HepG2 (cell line): ENCODE measurements around the gene EPO. TPM values are rescaled to one million over a fixed set of nuclear protein-coding genes. Genes with fewer than 3 reads are reported as not detected.

Source experiments
- DPF2 ChIP-seq: sonication (generic); formaldehyde crosslinking; IDR thresholded peaks from 2 replicates; pipeline ENCODE4 v1.4.0; 2020; ENCODE audit warnings: mild to moderate bottlenecking, low read depth, missing genetic modification reagents, borderline replicate concordance
- HOXD1 ChIP-seq: sonication (generic); formaldehyde crosslinking; IDR thresholded peaks from 2 replicates; pipeline ENCODE4 v1.5.0; 2020; ENCODE audit warnings: missing genetic modification reagents
- MYC ChIP-seq: sonication (generic); formaldehyde crosslinking; IDR thresholded peaks from 2 replicates; pipeline ENCODE4 v1.9.0; 2021; ENCODE audit warnings: missing genetic modification reagents, borderline replicate concordance
- NFKB2 ChIP-seq: sonication (generic); formaldehyde crosslinking; IDR thresholded peaks from 2 replicates; pipeline ENCODE4 v1.4.0; 2020; ENCODE audit warnings: missing genetic modification reagents, borderline replicate concordance
- NONO ChIP-seq, 2 experiments: fragments of 450-650 bp in 1 of 2; sonication (generic) in 1 of 2; formaldehyde crosslinking in 1 of 2; IDR thresholded peaks in 1 of 2; conservative IDR thresholded peaks in 1 of 2; 2 replicates each; pipeline versions ENCODE4 v1.6.1 to v1.8.0; 2017 to 2022; ENCODE audit warnings: mild to moderate bottlenecking in 1 of 2, missing genetic modification reagents in 1 of 2, moderate library complexity in 1 of 2
- SNAI1 ChIP-seq: sonication (generic); formaldehyde crosslinking; IDR thresholded peaks from 2 replicates; pipeline ENCODE4 v1.5.0; 2020; ENCODE audit warnings: mild to moderate bottlenecking, missing genetic modification reagents, borderline replicate concordance
- TCF12 ChIP-seq, 2 experiments: fragments of 450-650 bp in 1 of 2; sonication (generic) in 1 of 2; formaldehyde crosslinking in 1 of 2; IDR thresholded peaks; 2 replicates each; pipeline versions ENCODE4 v1.6.1 to v1.8.0; 2017 to 2022; ENCODE audit warnings: antibody characterized with exemption in 1 of 2, mild to moderate bottlenecking in 1 of 2, missing genetic modification reagents in 1 of 2, moderate library complexity in 1 of 2
- ZFX ChIP-seq: sonication (generic); formaldehyde crosslinking; IDR thresholded peaks from 2 replicates; pipeline ENCODE4 v1.4.0; 2020; ENCODE audit warnings: mild to moderate bottlenecking, low read depth, missing genetic modification reagents, moderate library complexity
- ZNF605 ChIP-seq: sonication (generic); formaldehyde crosslinking; IDR thresholded peaks from 2 replicates; pipeline ENCODE4 v1.8.0; 2022; ENCODE audit warnings: mild to moderate bottlenecking, missing genetic modification reagents
- ZSCAN20 ChIP-seq: sonication (generic); formaldehyde crosslinking; IDR thresholded peaks from 2 replicates; pipeline ENCODE4 v1.4.0; 2020; ENCODE audit warnings: missing genetic modification reagents, mild to moderate bottlenecking, borderline replicate concordance
- polyA plus RNA-seq, 8 experiments: library from polyadenylated mRNA; depleted of rRNA in 3 of 8; stranded (reverse) in 7 of 8; unstranded in 1 of 8; fragments of >200 nt; fragmentation: Illumina TruSeq in 4 of 8; extraction: Trizol in 4 of 8; gene quantifications; 2 replicates each; pipeline versions ENCODE4 v1.2.1 to v1.2.3, GENCODE V29; 2011 to 2016; ENCODE audit warnings: low read depth in 4 of 8, missing spikeins in 1 of 8, mixed read lengths in 1 of 8; ENCODE audit not compliant: insufficient read depth in 1 of 8
- total RNA-seq, 5 experiments: library from RNA; depleted of rRNA; stranded (reverse); fragments of >200 nt; fragmentation: Illumina TruSeq; extraction: Trizol; gene quantifications; 2 replicates each; pipeline ENCODE4 v1.2.3, GENCODE V29; 2016; ENCODE audit warnings: low read depth in 1 of 5
- TF ChIP-seq, protein P1 (sequence below): sonication (generic); formaldehyde crosslinking; IDR thresholded peaks from 2 replicates; pipeline ENCODE4 v1.4.0; 2020; ENCODE audit warnings: mild to moderate bottlenecking, missing genetic modification reagents
- TF ChIP-seq, protein P2 (sequence below): sonication (generic); formaldehyde crosslinking; IDR thresholded peaks from 2 replicates; pipeline ENCODE4 v1.4.0; 2020; ENCODE audit warnings: mild to moderate bottlenecking, missing genetic modification reagents
- TF ChIP-seq, protein P3 (sequence below): sonication (generic); formaldehyde crosslinking; IDR thresholded peaks from 2 replicates; pipeline ENCODE4 v1.4.0; 2020; ENCODE audit warnings: missing genetic modification reagents, borderline replicate concordance
- TF ChIP-seq, protein P4 (sequence below): sonication (generic); formaldehyde crosslinking; IDR thresholded peaks from 2 replicates; pipeline ENCODE4 v1.4.0; 2020; ENCODE audit warnings: missing genetic modification reagents, low read depth, mild to moderate bottlenecking, borderline replicate concordance
- TF ChIP-seq, protein P5 (sequence below): sonication (generic); formaldehyde crosslinking; IDR thresholded peaks from 2 replicates; pipeline ENCODE4 v1.8.0; 2022; ENCODE audit warnings: low read depth, missing genetic modification reagents

The EPO gene
- total and polyA plus RNA-seq, 2 of the 13 experiments (the other 11 are each of a cell fraction or from before 2014, with no cell fraction given) = 10.3 to 25.7 TPM

DNA sequence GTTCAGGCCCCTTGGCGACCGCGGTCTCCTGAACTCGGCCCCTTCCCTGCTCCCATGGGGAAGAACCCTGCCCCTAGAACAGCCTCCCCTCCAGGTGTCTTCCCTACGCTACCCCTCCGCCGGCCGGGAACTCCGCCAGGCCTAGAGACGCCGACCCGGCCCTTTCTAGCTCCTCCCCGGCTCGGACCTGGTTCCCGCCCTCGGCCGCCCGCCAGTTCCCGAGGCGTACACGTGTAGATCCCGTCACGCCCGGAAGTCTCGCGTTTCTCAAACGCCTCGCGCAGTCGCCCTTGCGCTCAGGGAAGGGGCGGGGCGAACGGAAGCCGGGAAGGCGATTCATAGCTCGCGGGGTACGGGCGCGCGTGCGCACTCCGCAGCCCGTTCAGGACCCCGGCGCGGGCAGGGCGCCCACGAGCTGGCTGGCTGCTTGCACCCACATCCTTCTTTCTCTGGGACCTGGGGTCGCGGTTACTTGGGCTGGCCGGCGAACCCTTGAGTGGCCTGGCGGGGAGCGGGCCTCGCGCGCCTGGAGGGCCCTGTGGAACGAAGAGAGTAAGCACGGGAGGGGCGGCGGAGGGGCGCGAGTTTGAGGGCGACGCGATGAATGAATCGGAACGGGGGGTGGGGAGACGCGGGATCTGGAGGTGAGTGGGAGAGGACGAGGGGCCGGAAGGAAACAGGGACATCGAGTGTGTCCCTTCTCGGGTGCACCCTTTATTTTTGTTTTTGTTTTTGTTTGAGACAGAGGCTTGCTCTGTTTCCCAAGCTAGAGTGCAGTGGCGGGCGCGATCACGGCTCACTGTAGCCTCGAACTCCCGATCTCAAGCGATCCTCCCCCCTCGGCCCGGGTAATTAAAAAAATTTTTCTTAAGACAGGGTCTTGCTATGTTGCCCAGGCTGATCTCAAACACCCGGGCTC lies 14.3 kb upstream of the EPO start, which contains the start of gene POP7 (continued):
- TF ChIP-seq, protein P1, sequence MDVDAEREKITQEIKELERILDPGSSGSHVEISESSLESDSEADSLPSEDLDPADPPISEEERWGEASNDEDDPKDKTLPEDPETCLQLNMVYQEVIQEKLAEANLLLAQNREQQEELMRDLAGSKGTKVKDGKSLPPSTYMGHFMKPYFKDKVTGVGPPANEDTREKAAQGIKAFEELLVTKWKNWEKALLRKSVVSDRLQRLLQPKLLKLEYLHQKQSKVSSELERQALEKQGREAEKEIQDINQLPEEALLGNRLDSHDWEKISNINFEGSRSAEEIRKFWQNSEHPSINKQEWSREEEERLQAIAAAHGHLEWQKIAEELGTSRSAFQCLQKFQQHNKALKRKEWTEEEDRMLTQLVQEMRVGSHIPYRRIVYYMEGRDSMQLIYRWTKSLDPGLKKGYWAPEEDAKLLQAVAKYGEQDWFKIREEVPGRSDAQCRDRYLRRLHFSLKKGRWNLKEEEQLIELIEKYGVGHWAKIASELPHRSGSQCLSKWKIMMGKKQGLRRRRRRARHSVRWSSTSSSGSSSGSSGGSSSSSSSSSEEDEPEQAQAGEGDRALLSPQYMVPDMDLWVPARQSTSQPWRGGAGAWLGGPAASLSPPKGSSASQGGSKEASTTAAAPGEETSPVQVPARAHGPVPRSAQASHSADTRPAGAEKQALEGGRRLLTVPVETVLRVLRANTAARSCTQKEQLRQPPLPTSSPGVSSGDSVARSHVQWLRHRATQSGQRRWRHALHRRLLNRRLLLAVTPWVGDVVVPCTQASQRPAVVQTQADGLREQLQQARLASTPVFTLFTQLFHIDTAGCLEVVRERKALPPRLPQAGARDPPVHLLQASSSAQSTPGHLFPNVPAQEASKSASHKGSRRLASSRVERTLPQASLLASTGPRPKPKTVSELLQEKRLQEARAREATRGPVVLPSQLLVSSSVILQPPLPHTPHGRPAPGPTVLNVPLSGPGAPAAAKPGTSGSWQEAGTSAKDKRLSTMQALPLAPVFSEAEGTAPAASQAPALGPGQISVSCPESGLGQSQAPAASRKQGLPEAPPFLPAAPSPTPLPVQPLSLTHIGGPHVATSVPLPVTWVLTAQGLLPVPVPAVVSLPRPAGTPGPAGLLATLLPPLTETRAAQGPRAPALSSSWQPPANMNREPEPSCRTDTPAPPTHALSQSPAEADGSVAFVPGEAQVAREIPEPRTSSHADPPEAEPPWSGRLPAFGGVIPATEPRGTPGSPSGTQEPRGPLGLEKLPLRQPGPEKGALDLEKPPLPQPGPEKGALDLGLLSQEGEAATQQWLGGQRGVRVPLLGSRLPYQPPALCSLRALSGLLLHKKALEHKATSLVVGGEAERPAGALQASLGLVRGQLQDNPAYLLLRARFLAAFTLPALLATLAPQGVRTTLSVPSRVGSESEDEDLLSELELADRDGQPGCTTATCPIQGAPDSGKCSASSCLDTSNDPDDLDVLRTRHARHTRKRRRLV (CRISPR knock-in tag) = peak; percentile 63
- TF ChIP-seq TCF12 (IDR thresholded peaks at IDR 0.05) (no peak), TCF12 (CRISPR knock-in tag; IDR thresholded peaks at IDR 0.05) (peak; percentile 92), HOXD1 (CRISPR knock-in tag) (peak; percentile 15; the same call in 1 of the 2 replicates), ZSCAN20 (CRISPR knock-in tag) (no peak), NONO (IDR thresholded peaks at IDR 0.05) (no peak), NONO (CRISPR knock-in tag; conservative IDR thresholded peaks at IDR 0.05) (peak; percentile 84), ZFX (CRISPR knock-in tag) (peak; percentile 97), MYC (CRISPR knock-in tag) (peak; percentile 88; the same call in 1 of the 2 replicates), NFKB2 (peak; percentile 34; the same call in 1 of the 2 replicates), ZNF605 (CRISPR knock-in tag) (peak; percentile 93), DPF2 (CRISPR knock-in tag) (no peak), SNAI1 (CRISPR knock-in tag) (peak; percentile 82; the same call in 1 of the 2 replicates)
- TF ChIP-seq, protein P2, sequence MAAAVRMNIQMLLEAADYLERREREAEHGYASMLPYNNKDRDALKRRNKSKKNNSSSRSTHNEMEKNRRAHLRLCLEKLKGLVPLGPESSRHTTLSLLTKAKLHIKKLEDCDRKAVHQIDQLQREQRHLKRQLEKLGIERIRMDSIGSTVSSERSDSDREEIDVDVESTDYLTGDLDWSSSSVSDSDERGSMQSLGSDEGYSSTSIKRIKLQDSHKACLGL = peak; percentile 79; the same call in 1 of the 2 replicates
- TF ChIP-seq, protein P3, sequence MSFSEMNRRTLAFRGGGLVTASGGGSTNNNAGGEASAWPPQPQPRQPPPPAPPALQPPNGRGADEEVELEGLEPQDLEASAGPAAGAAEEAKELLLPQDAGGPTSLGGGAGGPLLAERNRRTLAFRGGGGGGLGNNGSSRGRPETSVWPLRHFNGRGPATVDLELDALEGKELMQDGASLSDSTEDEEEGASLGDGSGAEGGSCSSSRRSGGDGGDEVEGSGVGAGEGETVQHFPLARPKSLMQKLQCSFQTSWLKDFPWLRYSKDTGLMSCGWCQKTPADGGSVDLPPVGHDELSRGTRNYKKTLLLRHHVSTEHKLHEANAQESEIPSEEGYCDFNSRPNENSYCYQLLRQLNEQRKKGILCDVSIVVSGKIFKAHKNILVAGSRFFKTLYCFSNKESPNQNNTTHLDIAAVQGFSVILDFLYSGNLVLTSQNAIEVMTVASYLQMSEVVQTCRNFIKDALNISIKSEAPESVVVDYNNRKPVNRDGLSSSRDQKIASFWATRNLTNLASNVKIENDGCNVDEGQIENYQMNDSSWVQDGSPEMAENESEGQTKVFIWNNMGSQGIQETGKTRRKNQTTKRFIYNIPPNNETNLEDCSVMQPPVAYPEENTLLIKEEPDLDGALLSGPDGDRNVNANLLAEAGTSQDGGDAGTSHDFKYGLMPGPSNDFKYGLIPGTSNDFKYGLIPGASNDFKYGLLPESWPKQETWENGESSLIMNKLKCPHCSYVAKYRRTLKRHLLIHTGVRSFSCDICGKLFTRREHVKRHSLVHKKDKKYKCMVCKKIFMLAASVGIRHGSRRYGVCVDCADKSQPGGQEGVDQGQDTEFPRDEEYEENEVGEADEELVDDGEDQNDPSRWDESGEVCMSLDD = peak; percentile 17; the same call in 1 of the 2 replicates
- TF ChIP-seq, protein P4, sequence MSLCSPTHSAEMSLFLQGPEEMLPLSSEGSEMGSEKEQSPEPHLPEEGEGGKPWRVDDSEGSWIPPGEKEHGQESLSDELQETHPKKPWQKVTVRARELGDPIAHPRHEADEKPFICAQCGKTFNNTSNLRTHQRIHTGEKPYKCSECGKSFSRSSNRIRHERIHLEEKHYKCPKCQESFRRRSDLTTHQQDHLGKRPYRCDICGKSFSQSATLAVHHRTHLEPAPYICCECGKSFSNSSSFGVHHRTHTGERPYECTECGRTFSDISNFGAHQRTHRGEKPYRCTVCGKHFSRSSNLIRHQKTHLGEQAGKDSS (CRISPR knock-in tag) = peak; percentile 29; the same call in 1 of the 2 replicates
- TF ChIP-seq, protein P5, sequence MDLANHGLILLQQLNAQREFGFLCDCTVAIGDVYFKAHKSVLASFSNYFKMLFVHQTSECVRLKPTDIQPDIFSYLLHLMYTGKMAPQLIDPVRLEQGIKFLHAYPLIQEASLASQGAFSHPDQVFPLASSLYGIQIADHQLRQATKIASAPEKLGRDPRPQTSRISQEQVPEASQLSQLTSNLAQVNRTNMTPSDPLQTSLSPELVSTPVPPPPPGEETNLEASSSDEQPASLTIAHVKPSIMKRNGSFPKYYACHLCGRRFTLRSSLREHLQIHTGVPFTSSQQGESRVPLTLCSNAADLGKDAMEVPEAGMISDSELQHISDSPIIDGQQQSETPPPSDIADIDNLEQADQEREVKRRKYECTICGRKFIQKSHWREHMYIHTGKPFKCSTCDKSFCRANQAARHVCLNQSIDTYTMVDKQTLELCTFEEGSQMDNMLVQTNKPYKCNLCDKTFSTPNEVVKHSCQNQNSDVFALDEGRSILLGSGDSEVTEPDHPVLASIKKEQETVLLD (CRISPR knock-in tag) = peak; percentile 83
